GM23338 (cell line): ENCODE measurements around the gene C1QTNF1.

Experiments used
- CTCF ChIP-seq, 2 experiments: fragments of 200-600 bp in 1 of 2; sonication (generic) in 1 of 2; conservative IDR thresholded peaks; 2 replicates each; pipeline versions ENCODE4 v1.5.1 to v1.6.1; 2016 to 2017; ENCODE audit warnings: antibody characterized with exemption in 2 of 2, low read depth in 2 of 2, mild to moderate bottlenecking in 2 of 2, moderate library complexity in 1 of 2
- EZH2 ChIP-seq: fragments of 200-600 bp; sonication (generic); IDR thresholded peaks from one replicate; pipeline ENCODE4 v1.8.0; 2017; ENCODE audit warnings: antibody characterized with exemption, mild to moderate bottlenecking, low read depth; ENCODE audit not compliant: unreplicated experiment
- EZH2phosphoT487 ChIP-seq: fragments of 200-600 bp; sonication (generic); IDR thresholded peaks from one replicate; pipeline ENCODE4 v1.8.1; 2018; ENCODE audit warnings: antibody characterized with exemption; ENCODE audit not compliant: unreplicated experiment
- REST ChIP-seq: IDR thresholded peaks from one replicate; pipeline ENCODE4 v1.6.1; 2018; ENCODE audit warnings: antibody characterized with exemption; ENCODE audit not compliant: unreplicated experiment

DNA sequence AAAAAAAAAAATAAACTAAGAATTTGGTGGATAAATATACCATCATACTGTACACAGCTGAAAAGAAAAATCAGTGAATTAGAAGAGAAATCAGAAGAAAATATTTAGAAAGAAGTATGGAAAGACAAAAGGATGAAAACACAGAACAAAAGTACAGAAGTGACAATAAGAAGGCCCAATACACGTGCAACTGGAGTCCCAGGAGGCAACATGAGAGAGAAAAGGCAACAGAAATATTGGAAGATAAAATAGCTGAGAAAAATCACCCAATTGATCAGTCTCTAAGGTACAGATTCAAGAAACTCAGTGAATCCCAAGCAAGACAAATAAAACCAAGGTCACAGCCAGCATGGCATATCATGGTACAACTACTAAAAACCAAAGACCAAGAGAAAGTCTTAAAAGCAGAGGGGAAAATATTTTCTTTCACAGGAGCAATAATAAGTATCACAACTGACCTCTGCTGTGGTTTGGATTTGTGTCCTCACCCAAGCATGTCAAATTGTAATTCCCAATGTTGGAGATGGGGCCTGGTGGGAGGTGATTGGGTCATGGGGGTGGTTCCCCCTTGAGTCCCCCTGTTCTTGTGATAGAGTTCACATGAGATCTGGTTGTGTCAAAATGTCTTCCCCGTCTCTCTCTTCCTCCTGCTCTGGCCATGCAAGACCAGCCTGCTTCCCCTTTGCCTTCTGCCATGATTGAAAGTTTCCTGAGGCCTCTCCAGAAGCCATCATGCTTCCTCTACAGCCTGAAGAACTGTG is 30.4 kb downstream of the C1QTNF1 start:
- no peak for TF ChIP-seq CTCF (conservative IDR thresholded peaks at IDR 0.05; ENCODE audit: low read depth in 2 of 2)
- no peak for TF ChIP-seq EZH2phosphoT487
- TF ChIP-seq EZH2: no peak
- TF ChIP-seq REST: no peak
